DOHH2 (cell line): ENCODE results near the gene NPY1R.

Experiments used
- H3F3A ChIP-seq: fragments of 200-600 bp; sonication (generic), shearing (Covaris generic); 2 replicates; pipeline ENCODE4 v1.6.0; 2016; ENCODE audit warnings: antibody characterized with exemption, mild to moderate bottlenecking; ENCODE audit not compliant: control insufficient read depth, insufficient read depth
- H3K27ac ChIP-seq: fragments of 200-600 bp; sonication (generic); 2 replicates; pipeline ENCODE4 v1.5.1; 2014; ENCODE audit warnings: low read depth, mild to moderate bottlenecking, low read length, moderate library complexity
- H3K27me3 ChIP-seq: fragments of 200-600 bp; sonication (generic); 2 replicates; pipeline ENCODE4 v1.6.1; 2014; ENCODE audit warnings: mild to moderate bottlenecking, low read length, mixed read lengths; ENCODE audit not compliant: control insufficient read depth
- H3K36me3 ChIP-seq: fragments of 200-600 bp; sonication (generic); 2 replicates; pipeline ENCODE4 v1.6.1; 2014; ENCODE audit warnings: mild to moderate bottlenecking, low read length, moderate library complexity, mixed read lengths; ENCODE audit not compliant: control insufficient read depth
- H3K4me1 ChIP-seq: fragments of 200-600 bp; sonication (generic); 2 replicates; pipeline ENCODE4 v1.6.1; 2014; ENCODE audit warnings: mild to moderate bottlenecking, low read length, mixed read lengths; ENCODE audit not compliant: control insufficient read depth
- H3K4me2 ChIP-seq: fragments of 200-600 bp; sonication (generic); 2 replicates; pipeline ENCODE4 v1.6.0; 2014; ENCODE audit warnings: mild to moderate bottlenecking, low read length, moderate library complexity
- H3K4me3 ChIP-seq: fragments of 200-600 bp; sonication (generic); 2 replicates; pipeline ENCODE4 v1.5.1; 2014; ENCODE audit warnings: mild to moderate bottlenecking, low read length, mixed read lengths
- H3K79me2 ChIP-seq: fragments of 200-600 bp; sonication (generic); 2 replicates; pipeline ENCODE4 v1.6.1; 2014; ENCODE audit warnings: mild to moderate bottlenecking, low read length, mixed read lengths; ENCODE audit not compliant: control insufficient read depth
- H3K9me2 ChIP-seq: fragments of 200-600 bp; sonication (generic); replicated peaks from 2 replicates; pipeline ENCODE4 v1.6.1; 2014; ENCODE audit warnings: mild to moderate bottlenecking, low read length, mixed read lengths; ENCODE audit not compliant: control insufficient read depth
- H3K9me3 ChIP-seq: fragments of 200-600 bp; sonication (generic); 2 replicates; pipeline ENCODE4 v1.6.1; 2014; ENCODE audit warnings: antibody characterized with exemption, low read length, mixed read lengths; ENCODE audit not compliant: control insufficient read depth, insufficient read depth
- H4K20me1 ChIP-seq: fragments of 200-600 bp; sonication (generic); 2 replicates; pipeline ENCODE4 v1.6.0; 2014; ENCODE audit warnings: low read depth, mild to moderate bottlenecking, antibody characterized with exemption, low read length, moderate library complexity; ENCODE audit not compliant: control insufficient read depth, insufficient read depth
- EZH2phosphoT487 ChIP-seq: fragments of 200-600 bp; sonication (generic); IDR thresholded peaks from 2 replicates; pipeline ENCODE4 v1.6.1; 2017; ENCODE audit warnings: borderline replicate concordance, mild to moderate bottlenecking, antibody characterized with exemption, low read length, moderate library complexity, mixed read lengths
- TF ChIP-seq, protein P1 (sequence below): fragments of 200-600 bp; sonication (generic); IDR thresholded peaks from one replicate; pipeline ENCODE4 v1.5.1; 2014; ENCODE audit warnings: antibody characterized with exemption, mild to moderate bottlenecking, low read depth, low read length; ENCODE audit not compliant: poor library complexity, severe bottlenecking

Gene NPY1R

GRCh38 chr4:163331629-163332376 is 593 bp downstream of the NPY1R start:
- no peaks in the 10 kb centered on the region for H3F3A ChIP-seq
- no peaks in the 10 kb centered on the region for H4K20me1 ChIP-seq
- no peaks in the 10 kb centered on the region for H3K9me2 ChIP-seq
- no peak overlapping the region for H3K27ac ChIP-seq
- H3K4me2 ChIP-seq, result no peak overlapping the region
- H3K9me3 ChIP-seq, result no peaks in the 10 kb centered on the region
- H3K4me1 ChIP-seq, result no peaks in the 10 kb centered on the region
- H3K4me3 ChIP-seq, result no peak overlapping the region
- H3K79me2 ChIP-seq, result no peaks in the 10 kb centered on the region
- H3K27me3 ChIP-seq, result no peaks in the 10 kb centered on the region
- no peaks in the 10 kb centered on the region for H3K36me3 ChIP-seq
- no peak for TF ChIP-seq EZH2phosphoT487
- TF ChIP-seq, protein P1, sequence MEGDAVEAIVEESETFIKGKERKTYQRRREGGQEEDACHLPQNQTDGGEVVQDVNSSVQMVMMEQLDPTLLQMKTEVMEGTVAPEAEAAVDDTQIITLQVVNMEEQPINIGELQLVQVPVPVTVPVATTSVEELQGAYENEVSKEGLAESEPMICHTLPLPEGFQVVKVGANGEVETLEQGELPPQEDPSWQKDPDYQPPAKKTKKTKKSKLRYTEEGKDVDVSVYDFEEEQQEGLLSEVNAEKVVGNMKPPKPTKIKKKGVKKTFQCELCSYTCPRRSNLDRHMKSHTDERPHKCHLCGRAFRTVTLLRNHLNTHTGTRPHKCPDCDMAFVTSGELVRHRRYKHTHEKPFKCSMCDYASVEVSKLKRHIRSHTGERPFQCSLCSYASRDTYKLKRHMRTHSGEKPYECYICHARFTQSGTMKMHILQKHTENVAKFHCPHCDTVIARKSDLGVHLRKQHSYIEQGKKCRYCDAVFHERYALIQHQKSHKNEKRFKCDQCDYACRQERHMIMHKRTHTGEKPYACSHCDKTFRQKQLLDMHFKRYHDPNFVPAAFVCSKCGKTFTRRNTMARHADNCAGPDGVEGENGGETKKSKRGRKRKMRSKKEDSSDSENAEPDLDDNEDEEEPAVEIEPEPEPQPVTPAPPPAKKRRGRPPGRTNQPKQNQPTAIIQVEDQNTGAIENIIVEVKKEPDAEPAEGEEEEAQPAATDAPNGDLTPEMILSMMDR, result no peak

GRCh38 chr4:163330916-163331628 is 1.3 kb downstream of the NPY1R start:
- H3K36me3 ChIP-seq, result no peaks in the 10 kb centered on the region
- TF ChIP-seq, protein P1, result no peak
- no peak for TF ChIP-seq EZH2phosphoT487
- H3F3A ChIP-seq, result no peaks in the 10 kb centered on the region
- no peaks in the 10 kb centered on the region for H3K27me3 ChIP-seq
- no peaks in the 10 kb centered on the region for H3K4me1 ChIP-seq
- H4K20me1 ChIP-seq, result no peaks in the 10 kb centered on the region
- H3K79me2 ChIP-seq, result no peaks in the 10 kb centered on the region
- no peaks in the 10 kb centered on the region for H3K9me3 ChIP-seq
- no peak overlapping the region for H3K4me2 ChIP-seq
- H3K27ac ChIP-seq, result no peak overlapping the region
- no peaks in the 10 kb centered on the region for H3K9me2 ChIP-seq
- H3K4me3 ChIP-seq, result no peak overlapping the region

GRCh38 chr4:163317110-163317509 is 15.3 kb downstream of the NPY1R start:
- no peaks in the 10 kb centered on the region for H3K36me3 ChIP-seq
- H3K4me3 ChIP-seq, result no peak overlapping the region
- H3F3A ChIP-seq, result no peaks in the 10 kb centered on the region
- 0 out of 2 replicates have a peak, but pooled peaks cover 2% of the 10 kb centered on the region for H3K9me3 ChIP-seq
- TF ChIP-seq EZH2phosphoT487, result no peak
- TF ChIP-seq, protein P1, result no peak
- H3K79me2 ChIP-seq, result no peaks in the 10 kb centered on the region
- no peak overlapping the region for H3K4me2 ChIP-seq
- no peak overlapping the region for H3K27ac ChIP-seq
- no peaks in the 10 kb centered on the region for H3K4me1 ChIP-seq
- no peaks in the 10 kb centered on the region for H3K9me2 ChIP-seq
- H4K20me1 ChIP-seq, result no peaks in the 10 kb centered on the region
- no peaks in the 10 kb centered on the region for H3K27me3 ChIP-seq
